Purkinje cell (primary cell): ENCODE results near the gene KIAA0825. TPM values are rescaled to one million over a fixed set of nuclear protein-coding genes. Genes with fewer than 3 reads are reported as not detected.

Experiments
- polyA plus RNA-seq: library from polyadenylated mRNA; unstranded; fragments of >200 nt; fragmentation: Nextera tagmentation; gene quantifications from 2 replicates; pipeline ENCODE4 v1.2.1, GENCODE V29; 2014

The KIAA0825 gene
- polyA plus RNA-seq = 9.3 and 15.3 TPM in 2 replicates

DNA sequence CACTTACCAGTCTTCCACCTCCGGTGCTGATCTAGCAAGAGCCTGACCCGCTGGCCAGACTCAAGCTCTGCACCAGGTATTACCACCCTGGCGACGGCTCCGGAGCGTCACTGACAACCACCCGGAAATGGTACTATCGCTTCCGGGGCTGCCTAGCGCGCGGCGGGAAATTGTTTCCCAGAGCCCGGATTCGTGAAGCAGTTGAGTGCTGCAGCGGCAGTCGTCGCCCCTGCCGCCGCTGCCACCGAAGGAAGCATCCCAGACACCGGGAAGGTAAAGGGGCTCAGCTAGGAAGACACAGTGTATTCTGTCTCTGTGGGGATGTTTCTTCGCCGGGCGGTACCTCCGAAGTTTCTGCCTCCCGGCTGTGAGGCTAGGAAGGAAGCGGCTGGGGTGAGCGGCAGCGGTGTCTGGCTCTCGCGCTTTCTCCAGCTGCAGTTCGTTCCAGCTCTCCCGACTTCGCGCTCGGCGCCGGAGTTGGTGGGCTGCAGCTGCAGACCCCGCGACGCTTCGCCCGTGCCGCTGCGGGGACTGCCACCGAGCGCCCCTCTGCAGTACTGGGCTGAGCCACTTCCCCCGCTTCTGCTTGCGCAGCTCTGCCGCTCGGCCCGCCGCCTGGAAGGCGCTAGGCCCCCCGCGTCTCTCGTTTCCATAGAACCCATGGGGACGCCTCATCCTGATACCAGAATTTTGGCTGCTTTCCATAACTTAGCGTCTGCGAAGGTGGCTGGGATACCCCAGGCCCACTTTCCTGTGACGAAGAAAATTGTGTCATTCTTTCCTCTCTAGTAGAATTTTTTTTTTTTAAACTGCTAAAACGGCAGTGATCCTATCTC lies at the start of gene KIAA0825, which contains the start of gene SLF1:
KIAA0825 (minus strand) TSS at position 112 of the 836 bp plus-strand sequence. CDS start 81,478 bp downstream, outside the sequence.
SLF1 (plus strand) TSS at position 177 of the 836 bp plus-strand sequence. CDS start 10,142 bp downstream, outside the sequence.

Other genes with a start within 250 kb of the KIAA0825 start
- gene SLF1, start 65 bp upstream of the KIAA0825 start, polyA plus RNA-seq = 26.4 and 38.8 TPM in 2 replicates